Spleen (tissue), 7 donors: ENCODE results near the gene LGALS9.

Experiments used
- CTCF ChIP-seq, 11 experiments: fragments of 200-600 bp in 7 of 11; fragments of 450-650 bp in 4 of 11; sonication (generic) in 4 of 11; IDR thresholded peaks in 8 of 11; conservative IDR thresholded peaks in 3 of 11; 1 replicate in 7 of 11; 2 replicates in 4 of 11; pipeline versions ENCODE4 v1.4.0 to v1.8.0; 2016 to 2021; ENCODE audit warnings: antibody characterized with exemption in 11 of 11, inconsistent platforms in 4 of 11, mild to moderate bottlenecking in 1 of 11
- POLR2A ChIP-seq, 3 donors: fragments of 450-650 bp; IDR thresholded peaks; one replicate each; pipeline ENCODE4 v1.5.1; 2017; ENCODE audit warnings: antibody characterized with exemption in 3 of 3, mild to moderate bottlenecking in 1 of 3
- donor health status: DM: no; HTN: no; CAD: no; lungs with moderate emphysema.
- donor health status: DM: no; HTN: no; CAD: no.
- donor health status: DM: no; HTN: no; CAD: no.

- no peak for TF ChIP-seq CTCF (IDR thresholded peaks at IDR 0.05 in 8 of 11, conservative IDR thresholded peaks at IDR 0.05 in 3 of 11)
- no peak for TF ChIP-seq POLR2A (IDR thresholded peaks at IDR 0.05)
Measured at GRCh38 chr17:27608328-27609230, 22.4 kb upstream of the LGALS9 start.
